ENCODE data around the gene FSD1L.

DNA sequence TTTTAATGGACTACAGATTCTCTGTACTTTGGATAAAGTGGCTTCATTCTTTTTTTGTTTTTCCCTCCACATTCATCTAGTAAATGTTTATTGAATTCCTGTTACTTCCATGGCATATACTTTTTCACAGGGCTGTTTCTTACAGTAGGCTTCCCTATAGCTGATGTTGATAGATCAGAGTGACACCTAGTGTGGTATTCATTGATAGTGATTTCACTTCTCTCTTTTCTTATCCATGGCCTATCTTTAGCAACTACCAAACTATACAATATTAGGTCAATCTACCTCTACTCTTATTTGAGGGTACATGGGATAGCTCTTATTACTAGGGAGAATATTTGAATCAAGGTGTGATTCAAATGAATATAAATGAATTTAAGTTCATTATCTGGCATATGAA, 35.8 kb downstream of the FSD1L start:
- no peak for TF ChIP-seq POLR2A (IDR thresholded peaks at IDR 0.05)
- TF ChIP-seq, protein P1, sequence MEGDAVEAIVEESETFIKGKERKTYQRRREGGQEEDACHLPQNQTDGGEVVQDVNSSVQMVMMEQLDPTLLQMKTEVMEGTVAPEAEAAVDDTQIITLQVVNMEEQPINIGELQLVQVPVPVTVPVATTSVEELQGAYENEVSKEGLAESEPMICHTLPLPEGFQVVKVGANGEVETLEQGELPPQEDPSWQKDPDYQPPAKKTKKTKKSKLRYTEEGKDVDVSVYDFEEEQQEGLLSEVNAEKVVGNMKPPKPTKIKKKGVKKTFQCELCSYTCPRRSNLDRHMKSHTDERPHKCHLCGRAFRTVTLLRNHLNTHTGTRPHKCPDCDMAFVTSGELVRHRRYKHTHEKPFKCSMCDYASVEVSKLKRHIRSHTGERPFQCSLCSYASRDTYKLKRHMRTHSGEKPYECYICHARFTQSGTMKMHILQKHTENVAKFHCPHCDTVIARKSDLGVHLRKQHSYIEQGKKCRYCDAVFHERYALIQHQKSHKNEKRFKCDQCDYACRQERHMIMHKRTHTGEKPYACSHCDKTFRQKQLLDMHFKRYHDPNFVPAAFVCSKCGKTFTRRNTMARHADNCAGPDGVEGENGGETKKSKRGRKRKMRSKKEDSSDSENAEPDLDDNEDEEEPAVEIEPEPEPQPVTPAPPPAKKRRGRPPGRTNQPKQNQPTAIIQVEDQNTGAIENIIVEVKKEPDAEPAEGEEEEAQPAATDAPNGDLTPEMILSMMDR (IDR thresholded peaks at IDR 0.05): no peak

Data from esophagus squamous epithelium (tissue), 4 donors.